ENCODE measurements around the gene TNNI2.

DNA sequence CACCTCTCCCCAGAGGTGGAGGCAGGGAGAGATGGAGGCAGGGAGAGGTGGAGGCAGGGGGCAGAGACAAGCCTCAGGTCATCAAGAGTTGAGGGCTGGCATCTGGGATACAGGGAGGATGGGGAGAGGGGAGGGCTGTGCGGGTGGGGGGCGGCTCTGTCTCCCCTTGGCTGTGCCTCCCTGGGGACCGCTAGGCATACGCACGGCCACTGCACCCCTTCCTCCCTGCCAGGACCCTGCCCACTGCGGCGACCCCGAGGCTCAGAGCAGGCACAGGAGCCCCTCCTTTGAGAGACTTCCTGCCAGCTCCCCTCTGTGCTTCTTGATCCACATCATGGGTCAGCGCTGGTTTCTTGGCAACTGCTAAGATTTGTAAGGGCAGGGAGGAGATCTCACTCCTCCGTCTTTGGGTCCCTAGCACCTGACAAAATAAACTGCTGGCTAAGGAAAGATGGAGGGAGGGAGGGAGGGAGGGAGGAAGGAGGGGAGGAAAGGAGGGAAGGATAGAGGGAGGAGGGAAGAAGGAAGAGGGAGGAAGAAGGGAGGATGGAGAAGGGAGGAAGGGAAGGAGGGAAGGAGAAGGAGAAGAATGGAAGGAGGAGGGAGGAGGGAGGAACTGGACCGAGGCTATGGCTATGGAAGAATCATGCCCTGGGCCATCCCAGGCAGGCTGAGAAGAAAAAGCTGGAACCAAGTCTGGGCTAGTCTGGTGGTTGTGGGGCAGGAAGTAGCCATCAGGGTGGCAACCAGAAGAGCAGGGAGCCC lies 34.4 kb downstream of the TNNI2 start:
- no peak for TF ChIP-seq CTCF (IDR thresholded peaks at IDR 0.05)
- TF ChIP-seq POLR2A (IDR thresholded peaks at IDR 0.05): no peak
- no peak for TF ChIP-seq EP300 (IDR thresholded peaks at IDR 0.05)
